GM18499 (cell line): ENCODE results near the gene OR11L1.

Experiments used
- ATAC-seq: cut with Tn5 transposase; IDR thresholded peaks from one replicate; pipeline ENCODE4 v1.9.1; 2021; ENCODE audit warnings: moderate number of reproducible peaks; ENCODE audit not compliant: insufficient read depth, unreplicated experiment

OR11L1 gene

GRCh38 chr1:247822060-247822459 lies 19.6 kb downstream of the OR11L1 start:
- ATAC-seq, result no peak

DNA sequence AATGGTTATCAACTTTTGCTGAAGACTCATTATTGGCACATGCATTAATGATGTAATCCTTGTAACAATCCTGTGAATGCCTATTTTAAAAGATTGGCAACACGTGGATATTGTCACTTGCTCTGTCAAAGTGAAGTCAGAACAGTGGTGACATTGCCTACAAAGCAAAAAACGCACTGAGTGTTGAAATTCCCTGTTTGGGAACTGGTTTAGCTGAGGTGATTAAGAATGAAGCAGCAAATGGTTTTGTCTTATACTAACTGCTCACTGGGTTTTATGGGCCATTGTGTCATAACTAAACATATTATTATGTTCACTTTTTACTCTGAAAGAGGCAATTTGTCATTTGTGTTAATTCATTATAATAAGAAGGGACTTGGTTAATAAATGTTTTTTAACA lies 29.1 kb downstream of the OR11L1 start:
- ATAC-seq, result no peak

DNA sequence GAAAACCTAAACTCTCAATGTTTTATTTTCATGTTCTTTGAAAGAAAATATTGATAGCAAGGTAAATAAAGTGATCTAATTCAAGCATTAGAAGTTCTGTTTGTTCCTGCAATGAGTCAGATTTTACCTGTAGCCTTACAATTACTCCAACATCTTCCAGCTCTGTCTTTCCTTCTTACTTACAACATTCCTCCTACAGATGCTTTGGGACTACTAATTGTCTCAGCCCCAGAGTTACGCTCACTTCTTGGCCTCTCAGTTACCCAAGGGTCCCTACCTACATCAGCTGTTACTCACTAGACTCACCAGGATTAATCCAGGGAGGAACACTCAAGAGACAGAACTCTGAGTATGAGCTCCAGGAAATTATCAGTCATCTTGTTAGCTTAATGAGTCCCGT lies 44.2 kb downstream of the OR11L1 start:
- no peak for ATAC-seq
